Measurements from ENCODE around the gene TLR1. TPM values are rescaled to one million over a fixed set of nuclear protein-coding genes. Genes with fewer than 3 reads are reported as not detected.
A peak's percentile ranks its signal among the peaks of the same experiment; 100 is the strongest.

The TLR1 gene
- polyA plus RNA-seq, 1 donor from 2014 or later = not detected

DNA sequence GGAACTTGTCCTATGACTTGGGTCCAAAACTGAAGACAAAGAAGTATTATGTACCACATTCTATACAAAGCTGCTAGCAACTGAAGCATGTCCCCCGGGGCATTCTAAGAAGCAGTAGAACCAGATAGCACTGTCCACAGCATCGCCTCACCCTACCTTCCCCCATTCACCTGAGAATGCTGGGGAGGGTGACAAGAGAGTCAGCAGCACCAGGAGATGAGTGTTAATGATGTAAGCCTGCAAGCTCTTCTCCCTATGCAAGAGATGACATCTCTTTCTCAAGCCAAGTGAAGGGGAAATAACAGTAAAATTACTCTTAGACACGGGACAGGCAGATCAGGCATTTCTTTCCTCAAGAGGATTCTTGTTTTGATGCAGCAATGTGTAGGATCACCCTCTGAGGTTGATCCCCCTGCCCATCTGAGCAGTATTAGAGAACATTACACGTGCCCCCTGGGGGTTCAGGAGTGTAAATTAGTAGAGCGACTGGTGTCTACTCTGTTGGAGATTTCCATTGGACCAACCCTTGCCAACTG, 13.9 kb upstream of the TLR1 start:
- Histone ChIP-seq H3F3A (ENCODE audit: insufficient read depth, low read length, poor library complexity, severe bottlenecking) (no peaks in the 10 kb centered on the region), H3K27ac (ENCODE audit: low read length) (peak overlapping the region; percentile 28), H3K9me3 (ENCODE audit: low read length) (no peaks in the 10 kb centered on the region), H2AFZ (ENCODE audit: low read depth, low read length) (no peak overlapping the region), H3K79me2 (replicated peaks; ENCODE audit: insufficient read depth, low read length) (no peaks in the 10 kb centered on the region), H3K36me3 (ENCODE audit: insufficient read depth, low read length) (no peaks in the 10 kb centered on the region), H3K27me3 (ENCODE audit: insufficient read depth, low read depth, low read length) (no peaks in the 10 kb centered on the region), H4K20me1 (ENCODE audit: insufficient read depth) (no peaks in the 10 kb centered on the region), H3K9ac (ENCODE audit: low read length) (no peak overlapping the region), H3K9me2 (ENCODE audit: insufficient read depth, low read length) (no peaks in the 10 kb centered on the region), H3K4me3 (ENCODE audit: low read length) (no peak overlapping the region), H3K4me2 (ENCODE audit: low read length) (no peak overlapping the region)
- TF ChIP-seq MXI1 (conservative IDR thresholded peaks at IDR 0.05; ENCODE audit: poor library complexity, severe bottlenecking) (no peak), REST (IDR thresholded peaks at IDR 0.05; ENCODE audit: borderline replicate concordance) (no peak), EZH2 (IDR thresholded peaks at IDR 0.05; ENCODE audit: borderline replicate concordance, insufficient read depth, low read length, poor library complexity, severe bottlenecking) (no peak), RAD21 (conservative IDR thresholded peaks at IDR 0.05) (no peak), EP300 (conservative IDR thresholded peaks at IDR 0.05; ENCODE audit: poor library complexity, severe bottlenecking) (peak; percentile 30), TAF1 (IDR thresholded peaks at IDR 0.05; ENCODE audit: low read depth) (no peak), CTCF (IDR thresholded peaks at IDR 0.05; ENCODE audit: poor library complexity, severe bottlenecking) (no peak), POLR2AphosphoS5 (IDR thresholded peaks at IDR 0.05) (peak; percentile 37)

- H4K20me1 ChIP-seq (ENCODE audit: insufficient read depth) = no peaks in the 10 kb centered on the region
- no peaks in the 10 kb centered on the region for H3K9me3 ChIP-seq (ENCODE audit: low read length)
- H2AFZ ChIP-seq (ENCODE audit: low read depth, low read length) = no peak overlapping the region
- H3K27ac ChIP-seq (ENCODE audit: low read length) = no peak overlapping the region
- H3K9me2 ChIP-seq (ENCODE audit: insufficient read depth, low read length) = no peaks in the 10 kb centered on the region
- no peaks in the 10 kb centered on the region for H3K79me2 ChIP-seq (replicated peaks; ENCODE audit: insufficient read depth, low read length)
- TF ChIP-seq REST (IDR thresholded peaks at IDR 0.05; ENCODE audit: borderline replicate concordance) (no peak), EZH2 (IDR thresholded peaks at IDR 0.05; ENCODE audit: borderline replicate concordance, insufficient read depth, low read length, poor library complexity, severe bottlenecking) (no peak), RAD21 (conservative IDR thresholded peaks at IDR 0.05) (no peak), CTCF (IDR thresholded peaks at IDR 0.05; ENCODE audit: poor library complexity, severe bottlenecking) (no peak), EP300 (conservative IDR thresholded peaks at IDR 0.05; ENCODE audit: poor library complexity, severe bottlenecking) (no peak), TAF1 (IDR thresholded peaks at IDR 0.05; ENCODE audit: low read depth) (no peak), POLR2AphosphoS5 (IDR thresholded peaks at IDR 0.05) (no peak), MXI1 (conservative IDR thresholded peaks at IDR 0.05; ENCODE audit: poor library complexity, severe bottlenecking) (no peak), SMC3 (conservative IDR thresholded peaks at IDR 0.05; ENCODE audit: poor library complexity) (no peak)
- H3K27me3 ChIP-seq (ENCODE audit: insufficient read depth, low read depth, low read length) = no peaks in the 10 kb centered on the region
- no peaks in the 10 kb centered on the region for H3F3A ChIP-seq (ENCODE audit: insufficient read depth, low read length, poor library complexity, severe bottlenecking)
- no peaks in the 10 kb centered on the region for H3K36me3 ChIP-seq (ENCODE audit: insufficient read depth, low read length)
- H3K4me2 ChIP-seq (ENCODE audit: low read length) = no peak overlapping the region
- H3K9ac ChIP-seq (ENCODE audit: low read length) = no peak overlapping the region
- H3K4me3 ChIP-seq (ENCODE audit: low read length) = no peak overlapping the region
Measured at GRCh38 chr4:38815885-38816782, 11.5 kb upstream of the TLR1 start.

All from neural cell (in vitro differentiated cells).